Hepatocyte (in vitro differentiated cells): ENCODE data around the gene HTT. TPM values are rescaled to one million over a fixed set of nuclear protein-coding genes. Genes with fewer than 3 reads are reported as not detected.

Source experiments
- DNase-seq: peaks from one replicate; pipeline ENCODE4 v3.0.0-alpha.2; 2016; ENCODE audit warnings: low spot score
- H2AFZ ChIP-seq: fragments of 200-600 bp; sonication (generic); 2 replicates; pipeline ENCODE4 v1.6.0; 2016; ENCODE audit warnings: antibody characterized with exemption, mild to moderate bottlenecking
- H3K27ac ChIP-seq: fragments of 200-600 bp; sonication (generic); 2 replicates; pipeline ENCODE4 v1.5.1; 2016; ENCODE audit warnings: mild to moderate bottlenecking
- H3K27me3 ChIP-seq: fragments of 200-600 bp; sonication (generic); 2 replicates; pipeline ENCODE4 v1.6.1; 2016
- H3K36me3 ChIP-seq: fragments of 200-600 bp; sonication (generic); replicated peaks from 2 replicates; pipeline ENCODE4 v1.5.1; 2016; ENCODE audit warnings: low read depth; ENCODE audit not compliant: insufficient read depth
- H3K4me1 ChIP-seq: fragments of 200-600 bp; sonication (generic); 2 replicates; pipeline ENCODE4 v1.5.1; 2016; ENCODE audit warnings: mild to moderate bottlenecking, moderate library complexity; ENCODE audit not compliant: insufficient read depth
- H3K4me2 ChIP-seq: fragments of 200-600 bp; sonication (generic); 2 replicates; pipeline ENCODE4 v1.6.0; 2016
- H3K4me3 ChIP-seq: fragments of 200-600 bp; sonication (generic); 2 replicates; pipeline ENCODE4 v1.5.1; 2016; ENCODE audit warnings: mild to moderate bottlenecking
- H3K79me2 ChIP-seq: fragments of 200-600 bp; sonication (generic); 2 replicates; pipeline ENCODE4 v1.6.0; 2017; ENCODE audit warnings: mild to moderate bottlenecking
- H3K9me2 ChIP-seq: fragments of 200-600 bp; sonication (generic); replicated peaks from 2 replicates; pipeline ENCODE4 v1.6.0; 2017; ENCODE audit warnings: mild to moderate bottlenecking; ENCODE audit not compliant: insufficient read depth
- H3K9me3 ChIP-seq: fragments of 200-600 bp; sonication (generic); 2 replicates; pipeline ENCODE4 v1.5.1; 2016; ENCODE audit warnings: low read depth, mild to moderate bottlenecking
- H4K20me1 ChIP-seq: fragments of 200-600 bp; sonication (generic); 2 replicates; pipeline ENCODE4 v1.6.0; 2016; ENCODE audit warnings: mild to moderate bottlenecking; ENCODE audit not compliant: insufficient read depth, poor library complexity, severe bottlenecking
- EZH2 ChIP-seq: fragments of 200-600 bp; sonication (generic); IDR thresholded peaks from 2 replicates; pipeline ENCODE4 v1.6.1; 2016; ENCODE audit warnings: antibody characterized with exemption, mild to moderate bottlenecking, borderline replicate concordance
- EZH2phosphoT487 ChIP-seq: fragments of 200-600 bp; sonication (generic); IDR thresholded peaks from one replicate; pipeline ENCODE4 v1.6.1; 2018; ENCODE audit warnings: antibody characterized with exemption, mild to moderate bottlenecking, low read depth, moderate library complexity; ENCODE audit not compliant: unreplicated experiment, severe bottlenecking
- WGBS: methylation state at CpG from one replicate; pipeline ENCODE4 v1.1.6; 2016; ENCODE audit warnings: low lambda C conversion rate; ENCODE audit errors: missing lambda C conversion rate; 5-methylcytosine and 5-hydroxymethylcytosine counted together
- polyA plus RNA-seq: library from polyadenylated mRNA; unstranded; fragments of >200 nt; fragmentation: Nextera tagmentation; extraction: Ambion mirVana; gene quantifications from 2 replicates; pipeline ENCODE4 v1.2.1, GENCODE V29; 2016
- total RNA-seq: library from RNA; depleted of rRNA; stranded (reverse); fragments of >200 nt; gene quantifications from 2 replicates; pipeline ENCODE4 v1.2.3, GENCODE V29; 2014
- TF ChIP-seq, protein P1 (sequence below): fragments of 200-600 bp; sonication (generic); IDR thresholded peaks from 2 replicates; pipeline ENCODE4 v1.5.1; 2016; ENCODE audit warnings: antibody characterized with exemption, mild to moderate bottlenecking; ENCODE audit not compliant: poor library complexity

The HTT gene
- total and polyA plus RNA-seq, 2 experiments from 2014 or later: 12.4 to 33.9 TPM

DNA sequence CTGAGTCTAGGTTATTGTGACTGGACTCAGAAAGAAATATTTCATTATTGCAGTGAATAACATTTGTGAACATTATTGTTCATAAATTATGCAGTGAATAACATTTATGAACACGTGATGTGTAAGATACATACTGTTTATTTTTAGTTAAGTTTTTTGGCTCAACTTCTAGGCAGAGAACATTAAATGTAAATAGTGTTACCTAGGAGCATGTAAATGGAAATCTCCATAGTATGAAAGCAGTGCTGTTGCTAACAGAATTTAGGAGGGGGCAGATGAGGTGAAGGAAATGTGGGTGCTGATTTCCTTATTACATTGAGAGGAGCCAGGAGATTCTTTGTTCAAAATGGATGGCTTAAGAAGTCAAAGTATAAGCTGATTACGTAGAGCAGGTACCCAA, 45.0 kb downstream of the HTT start:
- peak overlapping the region; percentile 7 for H3K27ac ChIP-seq
- DNase-seq: no peak
- H3K4me2 ChIP-seq: no peak overlapping the region
- H3K27me3 ChIP-seq: no peaks in the 10 kb centered on the region
- 90% methylated on average over 2 of the region's 2 CpGs for WGBS
- H3K9me2 ChIP-seq: no peaks in the 10 kb centered on the region
- no peaks in the 10 kb centered on the region for H3K79me2 ChIP-seq
- no peak overlapping the region for H3K4me3 ChIP-seq
- H3K36me3 ChIP-seq: no peaks in the 10 kb centered on the region
- H2AFZ ChIP-seq: no peak overlapping the region
- H3K9me3 ChIP-seq: no peaks in the 10 kb centered on the region
- TF ChIP-seq EZH2: no peak
- TF ChIP-seq EZH2phosphoT487: no peak
- TF ChIP-seq, protein P1, sequence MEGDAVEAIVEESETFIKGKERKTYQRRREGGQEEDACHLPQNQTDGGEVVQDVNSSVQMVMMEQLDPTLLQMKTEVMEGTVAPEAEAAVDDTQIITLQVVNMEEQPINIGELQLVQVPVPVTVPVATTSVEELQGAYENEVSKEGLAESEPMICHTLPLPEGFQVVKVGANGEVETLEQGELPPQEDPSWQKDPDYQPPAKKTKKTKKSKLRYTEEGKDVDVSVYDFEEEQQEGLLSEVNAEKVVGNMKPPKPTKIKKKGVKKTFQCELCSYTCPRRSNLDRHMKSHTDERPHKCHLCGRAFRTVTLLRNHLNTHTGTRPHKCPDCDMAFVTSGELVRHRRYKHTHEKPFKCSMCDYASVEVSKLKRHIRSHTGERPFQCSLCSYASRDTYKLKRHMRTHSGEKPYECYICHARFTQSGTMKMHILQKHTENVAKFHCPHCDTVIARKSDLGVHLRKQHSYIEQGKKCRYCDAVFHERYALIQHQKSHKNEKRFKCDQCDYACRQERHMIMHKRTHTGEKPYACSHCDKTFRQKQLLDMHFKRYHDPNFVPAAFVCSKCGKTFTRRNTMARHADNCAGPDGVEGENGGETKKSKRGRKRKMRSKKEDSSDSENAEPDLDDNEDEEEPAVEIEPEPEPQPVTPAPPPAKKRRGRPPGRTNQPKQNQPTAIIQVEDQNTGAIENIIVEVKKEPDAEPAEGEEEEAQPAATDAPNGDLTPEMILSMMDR: no peak
- H4K20me1 ChIP-seq: no peaks in the 10 kb centered on the region
- H3K4me1 ChIP-seq: peaks cover 19% of the 10 kb centered on the region

DNA sequence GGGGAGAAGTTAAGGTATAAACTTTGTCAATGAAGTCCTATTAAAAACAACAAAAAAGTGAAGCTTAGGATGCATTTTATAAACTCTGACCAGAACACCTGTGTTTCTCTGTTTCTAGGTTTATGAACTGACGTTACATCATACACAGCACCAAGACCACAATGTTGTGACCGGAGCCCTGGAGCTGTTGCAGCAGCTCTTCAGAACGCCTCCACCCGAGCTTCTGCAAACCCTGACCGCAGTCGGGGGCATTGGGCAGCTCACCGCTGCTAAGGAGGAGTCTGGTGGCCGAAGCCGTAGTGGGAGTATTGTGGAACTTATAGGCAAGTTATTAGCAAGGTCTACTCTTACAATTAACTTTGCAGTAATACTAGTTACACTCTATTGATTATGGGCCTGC, 46.6 kb downstream of the HTT start:
- 93% methylated on average over 9 of the region's 9 CpGs for WGBS
- Histone ChIP-seq H3K9me3 (no peaks in the 10 kb centered on the region), H3K9me2 (no peaks in the 10 kb centered on the region), H3K79me2 (no peaks in the 10 kb centered on the region), H3K36me3 (no peaks in the 10 kb centered on the region), H3K27me3 (no peaks in the 10 kb centered on the region), H3K4me3 (no peak overlapping the region), H3K4me1 (peaks cover 16% of the 10 kb centered on the region), H3K4me2 (no peak overlapping the region), H4K20me1 (no peaks in the 10 kb centered on the region), H3K27ac (peak overlapping the region; percentile 86), H2AFZ (no peak overlapping the region)
- TF ChIP-seq, protein P1: no peak
- DNase-seq: no peak

DNA sequence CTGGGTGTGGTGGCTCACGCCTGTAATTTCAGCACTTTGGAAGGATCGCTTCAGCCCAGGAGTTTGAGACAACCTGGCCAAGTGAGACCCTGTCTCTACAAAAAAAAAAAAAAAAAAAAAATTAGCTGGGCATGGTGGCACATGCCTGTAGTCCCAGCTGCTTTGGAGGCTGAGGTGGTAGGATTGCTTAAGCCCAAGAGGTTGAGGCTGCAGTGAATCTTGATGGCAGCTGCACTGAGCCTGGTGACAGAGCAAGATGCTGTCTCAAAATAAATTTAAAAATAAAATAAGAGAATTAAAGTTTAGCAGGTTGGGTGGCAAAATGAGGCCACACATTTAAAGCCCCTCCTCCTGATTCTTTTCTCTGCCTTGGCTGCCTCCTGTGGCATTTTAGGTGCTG, 47.1 kb downstream of the HTT start:
- DNase-seq: no peak
- H3K27ac ChIP-seq: peak overlapping the region; percentile 86
- no peaks in the 10 kb centered on the region for H3K36me3 ChIP-seq
- H3K9me3 ChIP-seq: no peaks in the 10 kb centered on the region
- H2AFZ ChIP-seq: no peak overlapping the region
- 100% methylated on average over 2 of the region's 2 CpGs for WGBS
- H3K79me2 ChIP-seq: no peaks in the 10 kb centered on the region
- TF ChIP-seq EZH2 (no peak), EZH2phosphoT487 (no peak)
- TF ChIP-seq, protein P1: no peak
- H4K20me1 ChIP-seq: no peaks in the 10 kb centered on the region
- H3K4me3 ChIP-seq: no peak overlapping the region
- no peak overlapping the region for H3K4me2 ChIP-seq
- no peaks in the 10 kb centered on the region for H3K9me2 ChIP-seq
- H3K4me1 ChIP-seq: peaks cover 16% of the 10 kb centered on the region
- H3K27me3 ChIP-seq: no peaks in the 10 kb centered on the region

DNA sequence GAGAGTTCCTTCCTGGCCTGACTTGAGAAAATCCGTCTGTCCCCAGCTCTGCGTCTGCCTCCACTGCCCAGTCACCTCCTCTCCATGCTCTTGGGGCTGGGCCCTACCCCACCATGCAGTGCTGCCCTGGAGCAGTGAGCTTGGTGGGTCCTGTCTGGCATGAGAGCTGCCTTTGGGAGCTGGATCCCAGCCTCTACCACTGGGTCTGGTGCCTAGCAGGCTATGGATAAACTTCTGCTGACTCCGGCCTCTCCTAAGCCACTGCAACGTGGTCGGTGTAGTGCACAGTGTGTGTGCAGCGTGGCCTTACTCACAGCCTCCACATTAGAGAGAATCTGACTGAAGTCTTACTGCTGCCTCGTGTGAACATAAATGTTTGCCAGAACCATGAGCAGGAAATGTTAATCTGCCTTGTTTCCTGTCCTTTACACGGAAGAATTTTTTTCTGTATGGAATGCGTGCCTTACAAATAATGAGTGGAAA, 47.6 kb downstream of the HTT start:
- H3K27ac ChIP-seq: peak overlapping the region; percentile 86
- H3K4me2 ChIP-seq: no peak overlapping the region
- DNase-seq: peak; percentile 42
- H3K9me3 ChIP-seq: no peaks in the 10 kb centered on the region
- H3K4me1 ChIP-seq: peaks cover 16% of the 10 kb centered on the region
- no peaks in the 10 kb centered on the region for H3K36me3 ChIP-seq
- no peaks in the 10 kb centered on the region for H3K79me2 ChIP-seq
- no peaks in the 10 kb centered on the region for H3K9me2 ChIP-seq
- no peak for TF ChIP-seq EZH2
- TF ChIP-seq EZH2phosphoT487: no peak
- TF ChIP-seq, protein P1: no peak
- H3K4me3 ChIP-seq: no peak overlapping the region
- H2AFZ ChIP-seq: no peak overlapping the region
- H3K27me3 ChIP-seq: no peaks in the 10 kb centered on the region
- H4K20me1 ChIP-seq: no peaks in the 10 kb centered on the region
- WGBS: 62% methylated on average over 9 of the region's 9 CpGs
